GM19438 (cell line): ENCODE data around the gene CUL1.

ENCODE experiments used
- ATAC-seq: cut with Tn5 transposase; IDR thresholded peaks from one replicate; pipeline ENCODE4 v1.9.1; 2021; ENCODE audit warnings: low read depth; ENCODE audit not compliant: unreplicated experiment

The CUL1 gene

GRCh38 chr7:148750442-148751355 is 52.0 kb downstream of the CUL1 start:
- ATAC-seq: no peak

GRCh38 chr7:148753224-148753623 is 54.5 kb downstream of the CUL1 start:
- ATAC-seq: no peak

- no peak for ATAC-seq
Observed at GRCh38 chr7:148754912-148755311, 56.2 kb downstream of the CUL1 start.

- ATAC-seq: no peak
Observed at GRCh38 chr7:148761499-148762278, 63.0 kb downstream of the CUL1 start.

- no peak for ATAC-seq
Observed at GRCh38 chr7:148763622-148764021, 64.9 kb downstream of the CUL1 start.

- no peak for ATAC-seq
Observed at GRCh38 chr7:148770004-148770403, 71.3 kb downstream of the CUL1 start.

- no peak for ATAC-seq
Observed at GRCh38 chr7:148772297-148773089, 73.8 kb downstream of the CUL1 start.

- peak; percentile 75 for ATAC-seq
Observed at GRCh38 chr7:148773334-148773733, 74.6 kb downstream of the CUL1 start.

GRCh38 chr7:148774471-148774870 is 75.8 kb downstream of the CUL1 start:
- no peak for ATAC-seq

- ATAC-seq: no peak
Observed at GRCh38 chr7:148782757-148783456, 84.2 kb downstream of the CUL1 start.

GRCh38 chr7:148783801-148784527 is 85.3 kb downstream of the CUL1 start:
- ATAC-seq: no peak

GRCh38 chr7:148787571-148788295 is 89.0 kb downstream of the CUL1 start:
- ATAC-seq: no peak

GRCh38 chr7:148789220-148789619 is 90.5 kb downstream of the CUL1 start:
- ATAC-seq: no peak

GRCh38 chr7:148790131-148790726 is 91.5 kb downstream of the CUL1 start:
- ATAC-seq: no peak

- ATAC-seq: no peak
Observed at GRCh38 chr7:148790850-148791249, 92.1 kb downstream of the CUL1 start.

GRCh38 chr7:148791546-148791945 is 92.8 kb downstream of the CUL1 start:
- ATAC-seq: no peak

GRCh38 chr7:148793590-148793989 is 94.9 kb downstream of the CUL1 start:
- no peak for ATAC-seq

GRCh38 chr7:148794476-148794875 is 95.8 kb downstream of the CUL1 start:
- ATAC-seq: no peak

- ATAC-seq: no peak
Observed at GRCh38 chr7:148796841-148797240, 98.1 kb downstream of the CUL1 start.
